Dedifferentiated amniotic fluid mesenchymal stem cell (primary cell): Measurements from ENCODE around the gene TCAF1.
"Not testable (repeated sequence)": the region's sequence is repeated elsewhere in the genome, so short reads cannot be mapped to it uniquely, and the experiment has no call there.

Source experiments
- DNase-seq: peaks from one replicate; pipeline ENCODE4 v3.0.0-alpha.2; 2016; ENCODE audit errors: extremely low spot score

The TCAF1 gene

GRCh38 chr7:143857994-143858393, 44.0 kb downstream of the TCAF1 start:
- DNase-seq, result not testable (repeated sequence)

GRCh38 chr7:143855443-143855842, 46.5 kb downstream of the TCAF1 start:
- DNase-seq, result not testable (repeated sequence)

- DNase-seq, result no peak
Observed at GRCh38 chr7:143850682-143851081, 51.3 kb downstream of the TCAF1 start.

- DNase-seq, result no peak
Observed at GRCh38 chr7:143849785-143850479, 52.0 kb downstream of the TCAF1 start.

- peak; percentile 13 for DNase-seq
Observed at GRCh38 chr7:143848192-143848591, 53.8 kb downstream of the TCAF1 start.

GRCh38 chr7:143846692-143847091, 55.3 kb downstream of the TCAF1 start:
- DNase-seq, result peak; percentile 13

- DNase-seq, result not testable (repeated sequence)
Observed at GRCh38 chr7:143841696-143842095, 60.3 kb downstream of the TCAF1 start.

GRCh38 chr7:143840062-143840461, 61.9 kb downstream of the TCAF1 start:
- not testable (repeated sequence) for DNase-seq

GRCh38 chr7:143837223-143837622, 64.8 kb downstream of the TCAF1 start:
- DNase-seq, result not testable (repeated sequence)

GRCh38 chr7:143836622-143837021, 65.4 kb downstream of the TCAF1 start:
- not testable (repeated sequence) for DNase-seq

GRCh38 chr7:143836088-143836487, 65.9 kb downstream of the TCAF1 start:
- DNase-seq, result not testable (repeated sequence)

GRCh38 chr7:143826578-143826977, 75.4 kb downstream of the TCAF1 start:
- not testable (repeated sequence) for DNase-seq

GRCh38 chr7:143824295-143825135, 77.5 kb downstream of the TCAF1 start:
- not testable (repeated sequence) for DNase-seq

GRCh38 chr7:143823634-143824294, 78.2 kb downstream of the TCAF1 start:
- not testable (repeated sequence) for DNase-seq

- DNase-seq, result not testable (repeated sequence)
Observed at GRCh38 chr7:143821392-143822277, 80.3 kb downstream of the TCAF1 start.

GRCh38 chr7:143817873-143818272, 84.1 kb downstream of the TCAF1 start:
- DNase-seq, result not testable (repeated sequence)

GRCh38 chr7:143816471-143817133, 85.4 kb downstream of the TCAF1 start:
- not testable (repeated sequence) for DNase-seq

GRCh38 chr7:143810639-143811038, 91.3 kb downstream of the TCAF1 start:
- DNase-seq, result not testable (repeated sequence)

GRCh38 chr7:143806664-143807071, 95.3 kb downstream of the TCAF1 start:
- not testable (repeated sequence) for DNase-seq
